SW480 (cell line): ENCODE data around the gene PTGES3L.
"Not testable (repeated sequence)": the region's sequence is repeated elsewhere in the genome, so short reads cannot be mapped to it uniquely, and the experiment has no call there.

Experiments
- DNase-seq: peaks from one replicate; pipeline ENCODE4 v3.0.0-alpha.2; 2016; ENCODE audit warnings: low spot score

The PTGES3L gene

GRCh38 chr17:42919522-42920077, 60.3 kb downstream of the PTGES3L start:
- DNase-seq, result not testable (repeated sequence)

- no peak for DNase-seq
Observed at GRCh38 chr17:42918902-42919521, 60.9 kb downstream of the PTGES3L start.
